GM12878 (cell line): Measurements from ENCODE around the gene TSHZ3. TPM values are rescaled to one million over a fixed set of nuclear protein-coding genes. Genes with fewer than 3 reads are reported as not detected.

ENCODE experiments used
- ATAC-seq: fragments of 200-7000 bp; cut with Tn5 transposase; 3 replicates; pipeline ENCODE4 v1.9.1; 2020; ENCODE audit warnings: mild to moderate bottlenecking, moderate library complexity
- BruUV-seq: library from RNA; stranded (reverse); fragments of 400-500 nt; replicated peaks from 2 replicates; lab custom pipeline; 2021; lab: Mats Ljungman, UMichigan
- CTCF ChIA-PET: fragments of 300-600 bp; sonication (Branson Sonifier 250); formaldehyde crosslinking; extraction: SDS; loops from one replicate; lab custom pipeline; 2021; ENCODE audit warnings: inconsistent platforms; lab: Yijun Ruan, JAX
- POLR2A ChIA-PET: fragments of 350-600 bp; formaldehyde crosslinking; extraction: SDS; loops from one replicate; lab custom pipeline; 2021; ENCODE audit warnings: inconsistent platforms; lab: Charles Lee
- RAD21 ChIA-PET: fragments of 300-600 bp; sonication (Branson Sonifier 250); formaldehyde crosslinking; loops from one replicate; lab custom pipeline; 2023; ENCODE audit warnings: antibody characterized with exemption; ENCODE audit not compliant: unreplicated experiment; lab: Charles Lee
- SMC1A ChIA-PET: fragments of 300-600 bp; sonication (Branson Sonifier 250); formaldehyde crosslinking; loops from one replicate; lab custom pipeline; 2023; ENCODE audit not compliant: unreplicated experiment, uncharacterized antibody; lab: Charles Lee
- DNase-seq: peaks from one replicate; pipeline ENCODE4 v3.0.0-alpha.2; 2011; ENCODE audit warnings: low read depth, low spot score
- FAIRE-seq: peaks from 3 replicates; lab custom pipeline; 2011; peaks lifted over from hg19 to GRCh38; lab: Jason Lieb, UNC
- H2AFZ ChIP-seq: 2 replicates; pipeline ENCODE4 v1.6.0; 2011; ENCODE audit warnings: low read depth, low read length, control low read depth; ENCODE audit not compliant: control insufficient read depth
- H3K27ac ChIP-seq: 2 replicates; pipeline ENCODE4 v1.5.1; 2011; ENCODE audit warnings: control low read depth; ENCODE audit not compliant: control insufficient read depth, insufficient read depth
- H3K27me3 ChIP-seq, 2 experiments: replicated peaks in 1 of 2; 2 replicates each; pipeline versions ENCODE4 v1.6.0 to v1.6.1; 2011; ENCODE audit warnings: low read length in 1 of 2; ENCODE audit not compliant: control insufficient read depth in 2 of 2, insufficient read depth in 2 of 2
- H3K36me3 ChIP-seq, 2 experiments: 2 replicates each; pipeline ENCODE4 v1.5.1; 2011; ENCODE audit warnings: low read length in 1 of 2; ENCODE audit not compliant: control insufficient read depth in 2 of 2, insufficient read depth in 2 of 2
- H3K4me1 ChIP-seq: 2 replicates; pipeline ENCODE4 v1.6.1; 2011; ENCODE audit warnings: mild to moderate bottlenecking, low read length, moderate library complexity, mixed read lengths; ENCODE audit not compliant: control insufficient read depth, insufficient read depth
- H3K4me2 ChIP-seq: 2 replicates; pipeline ENCODE4 v1.6.0; 2011; ENCODE audit warnings: control low read depth; ENCODE audit not compliant: control insufficient read depth, insufficient read depth
- H3K4me3 ChIP-seq: fragments of 200-600 bp; sonication (generic); 2 replicates; pipeline ENCODE4 v1.5.1; 2016
- H3K79me2 ChIP-seq: 2 replicates; pipeline ENCODE4 v1.6.0; 2011; ENCODE audit warnings: low read length; ENCODE audit not compliant: control insufficient read depth, insufficient read depth
- H3K9ac ChIP-seq: 2 replicates; pipeline ENCODE4 v1.8.0; 2011; ENCODE audit warnings: low read length, control low read depth, mixed read lengths; ENCODE audit not compliant: control insufficient read depth, insufficient read depth
- H3K9me3 ChIP-seq: replicated peaks from 3 replicates; pipeline ENCODE4 v1.5.1; 2011; ENCODE audit warnings: mild to moderate bottlenecking, low read length; ENCODE audit not compliant: control insufficient read depth, insufficient read depth
- H4K20me1 ChIP-seq: 2 replicates; pipeline ENCODE4 v1.6.0; 2011; ENCODE audit not compliant: control insufficient read depth, insufficient read depth
- CBX5 ChIP-seq: sonication (generic); IDR thresholded peaks from 2 replicates; pipeline ENCODE4 v1.6.1; 2016; ENCODE audit warnings: low read depth, moderate library complexity, mild to moderate bottlenecking, inconsistent platforms
- CHD2 ChIP-seq: IDR thresholded peaks from 2 replicates; pipeline ENCODE4 v1.6.1; 2011; ENCODE audit warnings: low read depth, low read length, improper control_type of control experiment, borderline replicate concordance
- MTA2 ChIP-seq: fragments of 450-650 bp; IDR thresholded peaks from 2 replicates; pipeline ENCODE4 v1.6.1; 2016; ENCODE audit warnings: low read depth, mild to moderate bottlenecking, moderate library complexity
- MYC ChIP-seq: IDR thresholded peaks from 2 replicates; pipeline ENCODE4 v1.6.1; 2011; ENCODE audit warnings: mild to moderate bottlenecking, low read length, moderate library complexity, inconsistent platforms; ENCODE audit not compliant: insufficient read depth, insufficient replicate concordance, insufficient read length, severe bottlenecking
- NKRF ChIP-seq: fragments of 450-650 bp; conservative IDR thresholded peaks from 2 replicates; pipeline ENCODE4 v1.6.1; 2017; ENCODE audit warnings: mild to moderate bottlenecking, moderate library complexity
- SMARCA5 ChIP-seq: fragments of 450-650 bp; IDR thresholded peaks from 2 replicates; pipeline ENCODE4 v1.6.1; 2017; ENCODE audit warnings: mild to moderate bottlenecking
- STAT3 ChIP-seq: IDR thresholded peaks from 2 replicates; pipeline ENCODE4 v1.6.1; 2011; ENCODE audit warnings: low read depth, low read length, improper control_type of control experiment
- SUPT20H ChIP-seq: IDR thresholded peaks from 2 replicates; pipeline ENCODE4 v1.6.1; 2011; ENCODE audit warnings: low read depth, mild to moderate bottlenecking, low read length, moderate library complexity, borderline replicate concordance; ENCODE audit not compliant: control insufficient read depth
- TCF12 ChIP-seq: IDR thresholded peaks from 2 replicates; pipeline ENCODE4 v1.6.1; 2011; ENCODE audit warnings: low read depth, mild to moderate bottlenecking, low read length
- ZSCAN29 ChIP-seq: fragments of 450-650 bp; IDR thresholded peaks from 2 replicates; pipeline ENCODE4 v1.6.1; 2017; ENCODE audit warnings: mild to moderate bottlenecking, moderate library complexity
- WGBS: methylation state at CpG from one replicate; pipeline ENCODE4 v1.1.6; 2016; ENCODE audit warnings: low lambda C conversion rate; ENCODE audit not compliant: insufficient replicate concordance, insufficient coverage; ENCODE audit errors: missing lambda C conversion rate; 5-methylcytosine and 5-hydroxymethylcytosine counted together
- in situ Hi-C: fragments of 300-500 bp; cut with MboI; formaldehyde crosslinking; loops from 9 replicates; pipeline ENCODE4 v1.14.3; 2018; ENCODE audit warnings: mixed read lengths
- intact Hi-C: fragments of 100-400 bp; cut with micrococcal nuclease; formaldehyde crosslinking; loops from one replicate; pipeline ENCODE4 v1.14.2; 2022; ENCODE audit not compliant: unreplicated experiment
- polyA plus RNA-seq, 11 experiments: library from polyadenylated mRNA; depleted of rRNA in 4 of 11; unstranded in 6 of 11; stranded (reverse) in 5 of 11; fragments of >200 nt; fragmentation: Nextera tagmentation in 4 of 11; fragmentation: Illumina TruSeq in 1 of 11; extraction: Ambion mirVana in 4 of 11; extraction: Trizol in 1 of 11; gene quantifications; 1 replicate in 1 of 11; 2 replicates in 10 of 11; pipeline versions ENCODE4 v1.2.1 to v1.2.3, GENCODE V29; 2011 to 2016; ENCODE audit warnings: inconsistent platforms in 2 of 11, missing spikeins in 2 of 11, low read depth in 1 of 11
- total RNA-seq, 4 experiments: library from RNA; depleted of rRNA in 3 of 4; stranded (reverse); fragments of >200 nt in 3 of 4; fragmentation: Illumina TruSeq in 1 of 4; extraction: Trizol in 1 of 4; gene quantifications; 2 replicates each; pipeline versions ENCODE4 v1.2.1 to v1.2.3, GENCODE V29; 2013 to 2021

The TSHZ3 gene
- total and polyA plus RNA-seq, 10 of the 15 experiments (the other 5 are each of a cell fraction or from before 2014, with no cell fraction given), result 0.23 TPM; not detected in 9

- TF ChIP-seq NKRF, result no peak
- no peak for TF ChIP-seq TCF12
- TF ChIP-seq MTA2, result no peak
- TF ChIP-seq MYC, result no peak
- TF ChIP-seq STAT3, result no peak
- TF ChIP-seq SMARCA5, result no peak
These were observed 93.2 kb downstream of the TSHZ3 start (continued) for GRCh38 chr19:31255831-31256592.

GRCh38 chr19:31255174-31255799, 93.9 kb downstream of the TSHZ3 start:
- H4K20me1 ChIP-seq, result no peaks in the 10 kb centered on the region
- ChIA-PET RAD21 (no interaction called here), CTCF (no interaction called here), POLR2A (no interaction called here), SMC1A (no interaction called here)
- H3K4me3 ChIP-seq, result no peak overlapping the region
- H2AFZ ChIP-seq, result no peak overlapping the region
- DNase-seq (no peak), ATAC-seq (no peak), FAIRE-seq (no peak)
- intact Hi-C loops (no loop called here), in situ Hi-C loops (no loop called here)
- BruUV-seq, result no TSS peak
- no peaks in the 10 kb centered on the region for H3K36me3 ChIP-seq
- TF ChIP-seq ZSCAN29 (no peak), SUPT20H (no peak), CHD2 (no peak), CBX5 (no peak)
- no peak overlapping the region for H3K27ac ChIP-seq
- H3K79me2 ChIP-seq, result no peaks in the 10 kb centered on the region
- no peak overlapping the region for H3K4me2 ChIP-seq
- H3K27me3 ChIP-seq, result no peaks in the 10 kb centered on the region
- no peak overlapping the region for H3K9ac ChIP-seq
- H3K4me1 ChIP-seq, result no peaks in the 10 kb centered on the region
- 42% methylated on average over 13 of the region's 13 CpGs for WGBS
- H3K9me3 ChIP-seq, result no peaks in the 10 kb centered on the region; the same call in 2 of the 3 replicates
